ENCODE results near the gene PRR29. TPM values are rescaled to one million over a fixed set of nuclear protein-coding genes. Genes with fewer than 3 reads are reported as not detected.

Gene PRR29
- polyA plus RNA-seq, 1 of the 3 experiments (the other 2 are of a cell fraction): 2.7 TPM

DNA sequence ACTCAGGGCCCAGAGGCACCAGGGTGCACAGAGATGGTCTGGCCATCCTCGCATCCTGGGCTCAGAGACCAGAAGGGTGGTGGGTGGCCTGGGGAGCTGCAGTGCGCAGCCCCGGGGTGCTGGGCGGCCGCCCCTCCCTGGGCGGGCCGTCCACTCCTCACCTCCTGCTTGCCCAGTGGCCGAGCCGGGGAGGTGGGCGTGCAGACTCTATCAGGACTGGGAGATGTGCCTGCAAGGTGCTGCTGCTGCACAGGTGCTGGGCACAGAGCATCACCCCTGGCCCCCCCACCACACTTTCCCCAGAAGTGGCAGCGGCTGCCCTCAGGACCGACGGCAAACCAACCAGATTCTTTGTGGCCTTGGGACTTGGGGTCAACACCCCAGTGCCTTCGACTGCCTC, 25.4 kb upstream of the PRR29 start, which contains the start of gene SCN4A:
Gene SCN4A (minus strand): TSS at position 123 of the 400 bp plus-strand sequence. CDS start 77 bp downstream, at position 46.
- Histone ChIP-seq H3K4me3 (ENCODE audit: low read depth in 2 of 2, low read length in 1 of 2) (no peak within 1 kb of the TSS), H3K36me3 (replicated peaks in 1 of 2; ENCODE audit: control insufficient read depth in 1 of 2, insufficient read depth in 2 of 2, low read length in 1 of 2) (no peaks in the 10 kb centered on the region), H2AFZ (ENCODE audit: low read depth) (no peak within 1 kb of the TSS), H3K9me2 (no peaks in the 10 kb centered on the region), H3K4me1 (ENCODE audit: control insufficient read depth in 1 of 2, insufficient read depth in 2 of 2, low read depth in 1 of 2, low read length in 1 of 2) (peaks cover 6 to 12% of the 10 kb centered on the region in 2 experiments; a peak in 3 of 4 replicates), H3K27me3 (ENCODE audit: insufficient read depth) (no peaks in the 10 kb centered on the region), H3F3A (replicated peaks; ENCODE audit: insufficient read depth) (no peaks in the 10 kb centered on the region), H3K79me2 (ENCODE audit: insufficient read depth) (no peaks in the 10 kb centered on the region), H3K27ac (ENCODE audit: low read depth in 2 of 2, low read length in 1 of 2) (no peak within 1 kb of the TSS), H4K20me1 (ENCODE audit: insufficient read depth) (no peaks in the 10 kb centered on the region), H3K9me3 (no peaks in the 10 kb centered on the region), H3K4me2 (0 out of 2 replicates have a peak within 1 kb of the TSS, but pooled peaks have one; percentile 56), H3K9ac (no peak within 1 kb of the TSS)
- WGBS (ENCODE audit: low lambda C conversion rate): 95% methylated on average over 14 of the region's 14 CpGs
- POLR2A ChIA-PET: no interaction called here
- DNase-seq: no peak
- CTCF ChIA-PET: interaction anchor here (1.2 to 3.1 kb wide), 5 partner anchors 17 to 56 kb away, joined by 4 to 14 read pairs (median 5); partner anchors contain the start of gene GH1
- TF ChIP-seq NFIC (IDR thresholded peaks at IDR 0.05; ENCODE audit: borderline replicate concordance) (no peak), RCOR1 (IDR thresholded peaks at IDR 0.05; ENCODE audit: low read length) (no peak), FOXM1 (IDR thresholded peaks at IDR 0.05; ENCODE audit: low read depth) (no peak), MEF2A (IDR thresholded peaks at IDR 0.05; ENCODE audit: borderline replicate concordance, low read depth) (no peak), TEAD4 (IDR thresholded peaks at IDR 0.05; ENCODE audit: borderline replicate concordance, insufficient read depth) (no peak), POLR2AphosphoS5 (IDR thresholded peaks at IDR 0.05; ENCODE audit: low read depth, low read length) (no peak), FOXJ3 (CRISPR knock-in tag; IDR thresholded peaks at IDR 0.05) (no peak), RFX5 (IDR thresholded peaks at IDR 0.05; ENCODE audit: low read length) (no peak), JUND (IDR thresholded peaks at IDR 0.05) (no peak)
- TF ChIP-seq, protein P1, sequence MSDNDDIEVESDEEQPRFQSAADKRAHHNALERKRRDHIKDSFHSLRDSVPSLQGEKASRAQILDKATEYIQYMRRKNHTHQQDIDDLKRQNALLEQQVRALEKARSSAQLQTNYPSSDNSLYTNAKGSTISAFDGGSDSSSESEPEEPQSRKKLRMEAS (IDR thresholded peaks at IDR 0.05; ENCODE audit: low read depth): no peak
- TF ChIP-seq, protein P2, sequence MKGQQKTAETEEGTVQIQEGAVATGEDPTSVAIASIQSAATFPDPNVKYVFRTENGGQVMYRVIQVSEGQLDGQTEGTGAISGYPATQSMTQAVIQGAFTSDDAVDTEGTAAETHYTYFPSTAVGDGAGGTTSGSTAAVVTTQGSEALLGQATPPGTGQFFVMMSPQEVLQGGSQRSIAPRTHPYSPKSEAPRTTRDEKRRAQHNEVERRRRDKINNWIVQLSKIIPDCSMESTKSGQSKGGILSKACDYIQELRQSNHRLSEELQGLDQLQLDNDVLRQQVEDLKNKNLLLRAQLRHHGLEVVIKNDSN (IDR thresholded peaks at IDR 0.05; ENCODE audit: borderline replicate concordance, low read depth): no peak

- H3K36me3 ChIP-seq (replicated peaks in 1 of 2; ENCODE audit: control insufficient read depth in 1 of 2, insufficient read depth in 2 of 2, low read length in 1 of 2): no peaks in the 10 kb centered on the region
- H3K4me1 ChIP-seq (ENCODE audit: control insufficient read depth in 1 of 2, insufficient read depth in 2 of 2, low read depth in 1 of 2, low read length in 1 of 2): peaks cover 6 to 12% of the 10 kb centered on the region in 2 experiments; a peak in 3 of 4 replicates
- H3K4me2 ChIP-seq: no peak overlapping the region
- no peaks in the 10 kb centered on the region for H3K79me2 ChIP-seq (ENCODE audit: insufficient read depth)
- 92% methylated on average over 6 of the region's 6 CpGs for WGBS (ENCODE audit: low lambda C conversion rate)
- H3K9ac ChIP-seq: no peak overlapping the region
- H3K27me3 ChIP-seq (ENCODE audit: insufficient read depth): no peaks in the 10 kb centered on the region
- no peak overlapping the region for H2AFZ ChIP-seq (ENCODE audit: low read depth)
- H3F3A ChIP-seq (replicated peaks; ENCODE audit: insufficient read depth): no peaks in the 10 kb centered on the region
- H3K9me3 ChIP-seq: no peaks in the 10 kb centered on the region
- no peak overlapping the region for H3K27ac ChIP-seq (ENCODE audit: low read depth in 2 of 2, low read length in 1 of 2)
- H4K20me1 ChIP-seq (ENCODE audit: insufficient read depth): no peaks in the 10 kb centered on the region
- ChIA-PET CTCF (interaction anchor here (1.2 to 3.1 kb wide), 6 partner anchors 17 to 107 kb away, joined by 4 to 14 read pairs (median 6); partner anchors contain the start of gene GH1), POLR2A (no interaction called here)
- no peaks in the 10 kb centered on the region for H3K9me2 ChIP-seq
- DNase-seq: no peak
- no peak for TF ChIP-seq CHD2 (IDR thresholded peaks at IDR 0.05; ENCODE audit: low read length, partially characterized antibody)
- TF ChIP-seq FOXM1 (IDR thresholded peaks at IDR 0.05; ENCODE audit: low read depth): no peak
- TF ChIP-seq TAF1 (IDR thresholded peaks at IDR 0.05; ENCODE audit: borderline replicate concordance, low read depth, low read length): no peak
- no peak for TF ChIP-seq ZBTB33 (IDR thresholded peaks at IDR 0.05; ENCODE audit: borderline replicate concordance, low read depth)
- TF ChIP-seq, protein P2 (IDR thresholded peaks at IDR 0.05; ENCODE audit: borderline replicate concordance, low read depth): no peak
- no peak for TF ChIP-seq EP300 (IDR thresholded peaks at IDR 0.05; ENCODE audit: borderline replicate concordance in 1 of 2, low read depth in 1 of 2, low read length in 1 of 2)
- no peak for TF ChIP-seq EZH2phosphoT487 (IDR thresholded peaks at IDR 0.05; ENCODE audit: borderline replicate concordance, low read depth)
- TF ChIP-seq FOXJ3 (CRISPR knock-in tag; IDR thresholded peaks at IDR 0.05): no peak
- no peak for TF ChIP-seq RFX5 (IDR thresholded peaks at IDR 0.05; ENCODE audit: low read length)
- no peak for TF ChIP-seq TCF12 (IDR thresholded peaks at IDR 0.05)
- H3K4me3 ChIP-seq (ENCODE audit: low read depth in 2 of 2, low read length in 1 of 2): no peak overlapping the region
Observed at GRCh38 chr17:63973247-63973646, 24.9 kb upstream of the PRR29 start.

All from SK-N-SH (cell line).